K562 (cell line): ENCODE measurements around the gene ERBB3. TPM values are rescaled to one million over a fixed set of nuclear protein-coding genes. Genes with fewer than 3 reads are reported as not detected.
A peak's percentile ranks its signal among the peaks of the same experiment; 100 is the strongest.

ENCODE experiments used
- ELF4 ChIP-seq: fragments of 450-650 bp; formaldehyde crosslinking; IDR thresholded peaks from 2 replicates; pipeline ENCODE4 v1.4.0; 2022; ENCODE audit warnings: missing genetic modification characterization
- FOXO4 ChIP-seq: fragments of 450-650 bp; formaldehyde crosslinking; IDR thresholded peaks from 2 replicates; pipeline ENCODE4 v1.4.0; 2020; ENCODE audit warnings: mild to moderate bottlenecking, moderate library complexity
- HDAC2 ChIP-seq: fragments of 450-650 bp; IDR thresholded peaks from 2 replicates; pipeline ENCODE4 v1.6.1; 2016; ENCODE audit warnings: mild to moderate bottlenecking
- HSF4 ChIP-seq: fragments of 250-450 bp; sonication (Bioruptor Pico); IDR thresholded peaks from 2 replicates; pipeline ENCODE4 v2.1.2; 2022; ENCODE audit warnings: mild to moderate bottlenecking, moderate library complexity, borderline replicate concordance
- ILK ChIP-seq: fragments of 450-650 bp; IDR thresholded peaks from 2 replicates; pipeline ENCODE4 v1.6.1; 2016; ENCODE audit warnings: missing genetic modification characterization, low read depth, mild to moderate bottlenecking, missing compliant biosample characterization, moderate library complexity, borderline replicate concordance
- MED1 ChIP-seq: sonication (generic); formaldehyde crosslinking; IDR thresholded peaks from 2 replicates; pipeline ENCODE4 v1.8.1; 2023; ENCODE audit warnings: missing genetic modification reagents, borderline replicate concordance
- MTF1 ChIP-seq: fragments of 250-450 bp; sonication (Bioruptor Pico); IDR thresholded peaks from 2 replicates; pipeline ENCODE4 v1.9.0; 2021; ENCODE audit warnings: moderate library complexity, mild to moderate bottlenecking, inconsistent platforms, borderline replicate concordance
- NCOA2 ChIP-seq, 2 experiments: fragments of 450-650 bp; IDR thresholded peaks; 2 replicates each; pipeline ENCODE4 v1.6.1; 2018; ENCODE audit warnings: mild to moderate bottlenecking in 2 of 2, moderate library complexity in 1 of 2; ENCODE audit not compliant: partially characterized antibody in 2 of 2
- PHF21A ChIP-seq: fragments of 450-650 bp; IDR thresholded peaks from 2 replicates; pipeline ENCODE4 v1.6.1; 2017; ENCODE audit warnings: low read depth, borderline replicate concordance
- POLR2A ChIP-seq: fragments of 450-650 bp; conservative IDR thresholded peaks from 2 replicates; pipeline ENCODE4 v1.6.1; 2016
- RB1 ChIP-seq: fragments of 450-650 bp; IDR thresholded peaks from 2 replicates; pipeline ENCODE4 v1.6.1; 2017; ENCODE audit warnings: low read depth, mild to moderate bottlenecking
- STAT6 ChIP-seq: sonication (generic); formaldehyde crosslinking; IDR thresholded peaks from 2 replicates; pipeline ENCODE4 v1.8.1; 2023; ENCODE audit warnings: mild to moderate bottlenecking, missing genetic modification reagents
- TRIM25 ChIP-seq: fragments of 450-650 bp; IDR thresholded peaks from 2 replicates; pipeline ENCODE4 v1.7.0; 2016; ENCODE audit warnings: borderline replicate concordance
- ZBED1 ChIP-seq: IDR thresholded peaks from 2 replicates; pipeline ENCODE4 v1.6.1; 2014
- ZNF146 ChIP-seq: IDR thresholded peaks from one replicate; pipeline ENCODE4 v1.6.1; 2018; ENCODE audit warnings: missing compliant biosample characterization; ENCODE audit not compliant: unreplicated experiment
- ZNF253 ChIP-seq: fragments of 250-450 bp; sonication (Bioruptor Pico); conservative IDR thresholded peaks from 2 replicates; pipeline ENCODE4 v1.6.1; 2021; ENCODE audit warnings: mild to moderate bottlenecking
- ZNF282 ChIP-seq: sonication (generic); formaldehyde crosslinking; IDR thresholded peaks from 2 replicates; pipeline ENCODE4 v1.8.1; 2023; ENCODE audit warnings: missing genetic modification reagents
- ZNF699 ChIP-seq: fragments of 250-450 bp; sonication (Bioruptor Pico); IDR thresholded peaks from 2 replicates; pipeline ENCODE4 v1.8.0; 2021; ENCODE audit warnings: mild to moderate bottlenecking, moderate library complexity; ENCODE audit not compliant: insufficient replicate concordance
- ZSCAN29 ChIP-seq: fragments of 450-650 bp; IDR thresholded peaks from 2 replicates; pipeline ENCODE4 v1.6.1; 2017
- polyA plus RNA-seq, 8 experiments: library from polyadenylated mRNA; depleted of rRNA in 4 of 8; stranded (reverse) in 5 of 8; unstranded in 3 of 8; fragments of >200 nt; fragmentation: Nextera tagmentation in 2 of 8; fragmentation: Illumina TruSeq in 1 of 8; extraction: Ambion mirVana in 2 of 8; extraction: Trizol in 1 of 8; gene quantifications; 2 replicates each; pipeline versions ENCODE4 v1.2.1 to v1.2.3, GENCODE V29; 2011 to 2014; ENCODE audit warnings: inconsistent platforms in 1 of 8, missing spikeins in 1 of 8
- total RNA-seq, 7 experiments: library from RNA; depleted of rRNA in 6 of 7; stranded (reverse); fragments of >200 nt in 6 of 7; fragmentation: Illumina TruSeq in 2 of 7; extraction: Trizol in 2 of 7; gene quantifications; 2 replicates each; pipeline versions ENCODE4 v1.2.1 to v1.2.3, GENCODE V29; 2011 to 2021; ENCODE audit warnings: low replicate concordance in 1 of 7
- TF ChIP-seq, protein P1 (sequence below): sonication (generic); formaldehyde crosslinking; IDR thresholded peaks from 2 replicates; pipeline ENCODE4 v1.8.1; 2023; ENCODE audit warnings: mild to moderate bottlenecking, missing genetic modification reagents, moderate library complexity

ERBB3 gene
- total and polyA plus RNA-seq, 9 of the 15 experiments (the other 6 are each of a cell fraction or from before 2014, with no cell fraction given) = 1.5 to 5.4 (median 3.8) TPM

GRCh38 chr12:56104815-56105608 is 25.0 kb downstream of the ERBB3 start (continued):
- no peak for TF ChIP-seq ZNF282 (CRISPR knock-in tag)
- TF ChIP-seq, protein P1, sequence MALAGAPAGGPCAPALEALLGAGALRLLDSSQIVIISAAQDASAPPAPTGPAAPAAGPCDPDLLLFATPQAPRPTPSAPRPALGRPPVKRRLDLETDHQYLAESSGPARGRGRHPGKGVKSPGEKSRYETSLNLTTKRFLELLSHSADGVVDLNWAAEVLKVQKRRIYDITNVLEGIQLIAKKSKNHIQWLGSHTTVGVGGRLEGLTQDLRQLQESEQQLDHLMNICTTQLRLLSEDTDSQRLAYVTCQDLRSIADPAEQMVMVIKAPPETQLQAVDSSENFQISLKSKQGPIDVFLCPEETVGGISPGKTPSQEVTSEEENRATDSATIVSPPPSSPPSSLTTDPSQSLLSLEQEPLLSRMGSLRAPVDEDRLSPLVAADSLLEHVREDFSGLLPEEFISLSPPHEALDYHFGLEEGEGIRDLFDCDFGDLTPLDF (CRISPR knock-in tag) = no peak
- no peak for TF ChIP-seq ZSCAN29
- TF ChIP-seq NCOA2 (IDR thresholded peaks at IDR 0.05; ENCODE audit: partially characterized antibody in 2 of 2) = no peak
- no peak for TF ChIP-seq MED1 (CRISPR knock-in tag)
- no peak for TF ChIP-seq PHF21A
- TF ChIP-seq ELF4 = no peak
- no peak for TF ChIP-seq STAT6 (CRISPR knock-in tag)
- TF ChIP-seq MTF1 = no peak
- peak; percentile 0; the same call in 1 of the 2 replicates for TF ChIP-seq ZBED1
- no peak for TF ChIP-seq ZNF253 (CRISPR knock-in tag)
- no peak for TF ChIP-seq HDAC2
- TF ChIP-seq ILK = no peak
- peak; percentile 1 for TF ChIP-seq ZNF146 (CRISPR knock-in tag)
- TF ChIP-seq RB1 = 0 out of 2 replicates have a peak, but pooled peaks have one; percentile 20
- no peak for TF ChIP-seq FOXO4 (CRISPR knock-in tag)
- TF ChIP-seq POLR2A = no peak; the same call in 1 of the 2 replicates
- no peak for TF ChIP-seq HSF4
- TF ChIP-seq TRIM25 = no peak
- TF ChIP-seq ZNF699 (CRISPR knock-in tag) = no peak
